CD14-positive monocyte (primary cell): Measurements from ENCODE around the gene HERC2. TPM values are rescaled to one million over a fixed set of nuclear protein-coding genes. Genes with fewer than 3 reads are reported as not detected.

Experiments
- DNase-seq, 3 donors: peaks; one replicate each; pipeline ENCODE4 v3.0.0-alpha.2; 2011 to 2022
- H2AFZ ChIP-seq: 2 replicates; pipeline ENCODE4 v1.6.0; 2012; ENCODE audit warnings: mild to moderate bottlenecking, low read depth, low read length, inconsistent platforms; ENCODE audit not compliant: insufficient read depth, poor library complexity, severe bottlenecking
- H3K27ac ChIP-seq, 2 donors: 1 replicate in 1 of 2; 2 replicates in 1 of 2; pipeline ENCODE4 v1.5.1; 2012 to 2013; ENCODE audit warnings: low read length in 2 of 2, control low read depth in 1 of 2, inconsistent platforms in 1 of 2, low read depth in 1 of 2, mild to moderate bottlenecking in 1 of 2
- H3K27me3 ChIP-seq, 2 donors: one replicate each; pipeline versions ENCODE4 v1.6.0 to v1.6.1; 2011 to 2013; ENCODE audit warnings: low read length in 2 of 2; ENCODE audit not compliant: control insufficient read depth in 2 of 2, insufficient read depth in 2 of 2
- H3K36me3 ChIP-seq, 2 donors: replicated peaks in 1 of 2; 1 replicate in 1 of 2; 2 replicates in 1 of 2; pipeline versions ENCODE4 v1.5.1 to v1.6.1; 2012 to 2013; ENCODE audit warnings: low read length in 2 of 2, control low read depth in 1 of 2, inconsistent platforms in 1 of 2, mild to moderate bottlenecking in 1 of 2; ENCODE audit not compliant: insufficient read depth in 2 of 2, control insufficient read depth in 1 of 2
- H3K4me1 ChIP-seq, 2 donors: 1 replicate in 1 of 2; 2 replicates in 1 of 2; pipeline versions ENCODE4 v1.5.1 to v1.6.1; 2012 to 2013; ENCODE audit warnings: low read length in 2 of 2, control low read depth in 1 of 2, inconsistent platforms in 1 of 2, mild to moderate bottlenecking in 1 of 2, moderate library complexity in 1 of 2; ENCODE audit not compliant: insufficient read depth in 2 of 2, control insufficient read depth in 1 of 2
- H3K4me2 ChIP-seq: replicated peaks from 2 replicates; pipeline ENCODE3; 2012; ENCODE audit warnings: low read length, moderate library complexity, mild to moderate bottlenecking; ENCODE audit not compliant: poor library complexity, severe bottlenecking; ENCODE audit errors: extremely low read depth
- H3K4me3 ChIP-seq, 3 experiments: fragments of 200-600 bp in 1 of 3; sonication (generic) in 1 of 3; replicated peaks in 1 of 3; 1 replicate in 2 of 3; 2 replicates in 1 of 3; pipeline ENCODE4 v1.5.1; 2011 to 2013; ENCODE audit warnings: low read length in 3 of 3, mild to moderate bottlenecking in 3 of 3, control low read depth in 2 of 3, low read depth in 2 of 3, inconsistent platforms in 1 of 3, moderate library complexity in 1 of 3
- H3K79me2 ChIP-seq: 2 replicates; pipeline ENCODE4 v1.6.0; 2012; ENCODE audit warnings: mild to moderate bottlenecking, control low read depth, inconsistent platforms, low read length, moderate library complexity; ENCODE audit not compliant: insufficient read depth
- H3K9ac ChIP-seq: 2 replicates; pipeline ENCODE4 v1.6.0; 2017; ENCODE audit warnings: low read length, mild to moderate bottlenecking; ENCODE audit not compliant: insufficient read depth, poor library complexity, severe bottlenecking
- H3K9me3 ChIP-seq, 2 donors: replicated peaks in 1 of 2; 1 replicate in 1 of 2; 2 replicates in 1 of 2; pipeline versions ENCODE4 v1.5.1 to v1.6.1; 2012 to 2013; ENCODE audit warnings: low read length in 2 of 2, control low read depth in 1 of 2; ENCODE audit not compliant: control insufficient read depth in 1 of 2, insufficient read depth in 1 of 2
- H4K20me1 ChIP-seq: 2 replicates; pipeline ENCODE4 v1.6.0; 2012; ENCODE audit warnings: mild to moderate bottlenecking, low read length, control low read depth, moderate library complexity; ENCODE audit not compliant: insufficient read depth
- H3K27ac Mint-ChIP-seq, 7 donors: one replicate each; pipeline ENCODE4 v1.8.0; 2020; ENCODE audit warnings: mild to moderate bottlenecking in 7 of 7, mixed read lengths in 7 of 7, moderate library complexity in 6 of 7, inconsistent platforms in 2 of 7
- H3K27me3 Mint-ChIP-seq, 3 donors: one replicate each; pipeline ENCODE4 v1.8.0; 2021 to 2022; ENCODE audit warnings: low read depth in 3 of 3, mild to moderate bottlenecking in 3 of 3, mixed read lengths in 3 of 3, moderate library complexity in 3 of 3, inconsistent platforms in 1 of 3
- H3K36me3 Mint-ChIP-seq, 2 donors: one replicate each; pipeline ENCODE4 v1.8.0; 2020; ENCODE audit warnings: mixed read lengths in 2 of 2, inconsistent platforms in 1 of 2, mild to moderate bottlenecking in 1 of 2
- H3K4me1 Mint-ChIP-seq: one replicate; pipeline ENCODE4 v1.8.0; 2020; ENCODE audit warnings: mild to moderate bottlenecking, mixed read lengths
- H3K4me3 Mint-ChIP-seq, 2 donors: one replicate each; pipeline ENCODE4 v1.8.0; 2020; ENCODE audit warnings: mild to moderate bottlenecking in 2 of 2, mixed read lengths in 2 of 2, moderate library complexity in 1 of 2
- H3K9me3 Mint-ChIP-seq, 7 donors: one replicate each; pipeline ENCODE4 v1.8.0; 2020 to 2022; ENCODE audit warnings: mixed read lengths in 7 of 7, mild to moderate bottlenecking in 6 of 7, moderate library complexity in 6 of 7, inconsistent platforms in 2 of 7
- CTCF ChIP-seq: fragments of 200-600 bp; IDR thresholded peaks from one replicate; pipeline ENCODE4 v1.8.0; 2022; ENCODE audit warnings: antibody characterized with exemption, mild to moderate bottlenecking
- WGBS: methylation state at CpG from one replicate; pipeline ENCODE4 v1.1.5; 2013; ENCODE audit warnings: missing lambda C conversion rate; ENCODE audit not compliant: insufficient coverage; 5-methylcytosine and 5-hydroxymethylcytosine counted together
- intact Hi-C, 2 donors: fragments of 100-400 bp; cut with micrococcal nuclease; formaldehyde crosslinking; loops; one replicate each; pipeline versions ENCODE4 v1.15.0 to v1.15.1; 2023
- polyA plus RNA-seq, 3 donors: library from polyadenylated mRNA; depleted of rRNA in 1 of 3; unstranded in 2 of 3; stranded (reverse) in 1 of 3; fragments of 300-500 nt in 2 of 3; fragments of >200 nt in 1 of 3; fragmentation: Illumina TruSeq in 2 of 3; gene quantifications; 1 replicate in 2 of 3; 2 replicates in 1 of 3; pipeline ENCODE4 v1.2.3, GENCODE V29; 2012 to 2021

HERC2 gene
- polyA plus RNA-seq, 3 donors: 3.1 to 9.0 (median 4.7) TPM

GRCh38 chr15:28114721-28115622, 207.0 kb downstream of the HERC2 start:
- Mint-ChIP-seq H3K27me3 (peaks cover 0 to under 1% (median 0%) of the 10 kb centered on the region in 3 donors), H3K4me3 (no peak overlapping the region), H3K9me3 (no peaks in the 10 kb centered on the region), H3K36me3 (peaks cover 55 to 78% of the 10 kb centered on the region in 2 donors), H3K4me1 (no peaks in the 10 kb centered on the region), H3K27ac (no peak overlapping the region)
- no peaks in the 10 kb centered on the region for H4K20me1 ChIP-seq
- WGBS: 97% methylated on average over 18 of the region's 23 CpGs
- TF ChIP-seq CTCF: no peak
- H3K27me3 ChIP-seq: no peaks in the 10 kb centered on the region
- intact Hi-C loops: no loop called here
- DNase-seq: no peak
- H3K4me3 ChIP-seq: no peak overlapping the region
- peaks cover 43 to 68% of the 10 kb centered on the region in 2 donors for H3K36me3 ChIP-seq
- no peaks in the 10 kb centered on the region for H3K4me1 ChIP-seq
- no peak overlapping the region for H3K4me2 ChIP-seq
- H3K27ac ChIP-seq: no peak overlapping the region
- no peaks in the 10 kb centered on the region for H3K79me2 ChIP-seq
- no peak overlapping the region for H3K9ac ChIP-seq
- H2AFZ ChIP-seq: no peak overlapping the region
- no peaks in the 10 kb centered on the region for H3K9me3 ChIP-seq

- intact Hi-C loops: no loop called here
- 100% methylated on average over 3 of the region's 4 CpGs for WGBS
- Mint-ChIP-seq H3K27ac (no peak overlapping the region), H3K27me3 (peaks cover 3 to 6% (median 5%) of the 10 kb centered on the region in 3 donors), H3K4me1 (no peaks in the 10 kb centered on the region), H3K4me3 (no peak overlapping the region), H3K9me3 (peaks cover 0 to under 1% (median 0%) of the 10 kb centered on the region in 7 donors), H3K36me3 (peaks cover 52 to 74% of the 10 kb centered on the region in 2 donors)
- Histone ChIP-seq H3K4me2 (no peak overlapping the region), H3K4me3 (no peak overlapping the region), H3K4me1 (no peaks in the 10 kb centered on the region), H3K27ac (no peak overlapping the region), H4K20me1 (no peaks in the 10 kb centered on the region), H3K9me3 (no peaks in the 10 kb centered on the region), H3K79me2 (no peaks in the 10 kb centered on the region), H3K27me3 (no peaks in the 10 kb centered on the region), H3K36me3 (peaks cover 40 to 61% of the 10 kb centered on the region in 2 donors), H2AFZ (no peak overlapping the region), H3K9ac (no peak overlapping the region)
- no peak for DNase-seq
- TF ChIP-seq CTCF: no peak
These were observed 207.9 kb downstream of the HERC2 start for GRCh38 chr15:28114114-28114455.
